K562 (cell line): Measurements from ENCODE around the gene POMT1. TPM values are rescaled to one million over a fixed set of nuclear protein-coding genes. Genes with fewer than 3 reads are reported as not detected.

Experiments used
- BCOR ChIP-seq: fragments of 450-650 bp; IDR thresholded peaks from 2 replicates; pipeline ENCODE4 v1.6.1; 2016
- C11orf30 ChIP-seq: fragments of 450-650 bp; IDR thresholded peaks from 2 replicates; pipeline ENCODE4 v1.6.1; 2016; ENCODE audit warnings: low read depth, mild to moderate bottlenecking
- CXXC5 ChIP-seq: fragments of 250-450 bp; sonication (Bioruptor Pico); IDR thresholded peaks from 2 replicates; pipeline ENCODE4 v1.8.0; 2022; ENCODE audit warnings: inconsistent platforms, mild to moderate bottlenecking, moderate library complexity
- ESRRA ChIP-seq: fragments of 450-650 bp; IDR thresholded peaks from 2 replicates; pipeline ENCODE4 v1.6.1; 2014; ENCODE audit warnings: low read depth, mild to moderate bottlenecking, moderate library complexity, borderline replicate concordance
- ETV5 ChIP-seq: sonication (generic); formaldehyde crosslinking; IDR thresholded peaks from 2 replicates; pipeline ENCODE4 v1.4.0; 2020; ENCODE audit warnings: low read depth, mild to moderate bottlenecking, missing genetic modification reagents
- HEY1 ChIP-seq: fragments of 250-450 bp; sonication (Bioruptor Pico); IDR thresholded peaks from 2 replicates; pipeline ENCODE4 v1.5.0; 2020; ENCODE audit warnings: mild to moderate bottlenecking, moderate library complexity, borderline replicate concordance
- LARP7 ChIP-seq: fragments of 450-650 bp; IDR thresholded peaks from 2 replicates; pipeline ENCODE4 v1.6.1; 2016
- MYC ChIP-seq, 2 experiments: fragments of 250-450 bp in 1 of 2; sonication (Bioruptor Pico) in 1 of 2; IDR thresholded peaks; 2 replicates each; pipeline versions ENCODE4 v1.5.1 to v1.6.1; 2012 to 2021; ENCODE audit warnings: low read depth in 2 of 2, borderline replicate concordance in 1 of 2, improper control_type of control experiment in 1 of 2, low read length in 1 of 2, mild to moderate bottlenecking in 1 of 2, moderate library complexity in 1 of 2
- NR4A1 ChIP-seq, 2 experiments: fragments of 250-450 bp in 1 of 2; fragments of 450-650 bp in 1 of 2; sonication (Bioruptor Pico) in 1 of 2; IDR thresholded peaks; 2 replicates each; pipeline versions ENCODE4 v1.4.0 to v1.6.1; 2016 to 2020; ENCODE audit warnings: mild to moderate bottlenecking in 2 of 2, missing compliant biosample characterization in 1 of 2, missing genetic modification characterization in 1 of 2, moderate library complexity in 1 of 2
- NRF1 ChIP-seq, 2 experiments: fragments of 450-650 bp; IDR thresholded peaks in 1 of 2; conservative IDR thresholded peaks in 1 of 2; 2 replicates each; pipeline ENCODE4 v1.6.1; 2014; ENCODE audit warnings: mild to moderate bottlenecking in 2 of 2
- PCBP1 ChIP-seq: fragments of 200-400 bp; formaldehyde crosslinking; IDR thresholded peaks from 2 replicates; pipeline ENCODE4 v1.6.1; 2018; ENCODE audit warnings: mild to moderate bottlenecking, low read depth, low read length; ENCODE audit not compliant: poor library complexity, severe bottlenecking
- PHF20 ChIP-seq: fragments of 450-650 bp; IDR thresholded peaks from 2 replicates; pipeline ENCODE4 v1.6.1; 2018; ENCODE audit not compliant: partially characterized antibody
- POLR2AphosphoS5 ChIP-seq: IDR thresholded peaks from 2 replicates; pipeline ENCODE4 v1.6.1; 2011; ENCODE audit warnings: mild to moderate bottlenecking, low read depth, low read length, moderate library complexity; ENCODE audit not compliant: control insufficient read depth, insufficient read depth
- POU5F1 ChIP-seq: fragments of 150-350 bp; IDR thresholded peaks from 2 replicates; pipeline ENCODE4 v1.6.1; 2014; ENCODE audit warnings: borderline replicate concordance, low read length, low read depth, mild to moderate bottlenecking; ENCODE audit not compliant: partially characterized antibody
- RAD51 ChIP-seq: fragments of 450-650 bp; IDR thresholded peaks from 2 replicates; pipeline ENCODE4 v1.7.1; 2016; ENCODE audit warnings: low read depth, mild to moderate bottlenecking, borderline replicate concordance
- RBM22 ChIP-seq: fragments of 200-400 bp; formaldehyde crosslinking; IDR thresholded peaks from 2 replicates; pipeline ENCODE4 v1.6.1; 2018; ENCODE audit warnings: low read length, low read depth; ENCODE audit not compliant: poor library complexity, severe bottlenecking
- SAP30 ChIP-seq: fragments of 200-600 bp; sonication (generic); IDR thresholded peaks from 2 replicates; pipeline ENCODE4 v1.6.1; 2012; ENCODE audit warnings: borderline replicate concordance, low read depth, mild to moderate bottlenecking, moderate library complexity, low read length, control low read depth, inconsistent platforms; ENCODE audit not compliant: insufficient read depth, poor library complexity, severe bottlenecking
- SUPT5H ChIP-seq: fragments of 450-650 bp; IDR thresholded peaks from 2 replicates; pipeline ENCODE4 v1.6.1; 2016
- USF2 ChIP-seq: sonication (generic); formaldehyde crosslinking; IDR thresholded peaks from 2 replicates; pipeline ENCODE4 v1.5.0; 2020; ENCODE audit warnings: missing genetic modification reagents
- ZBTB2 ChIP-seq: fragments of 450-650 bp; IDR thresholded peaks from 2 replicates; pipeline ENCODE4 v1.6.1; 2016; ENCODE audit warnings: antibody characterized with exemption
- ZNF277 ChIP-seq: fragments of 250-450 bp; sonication (Bioruptor Pico); IDR thresholded peaks from 2 replicates; pipeline ENCODE4 v1.8.0; 2022; ENCODE audit warnings: inconsistent platforms, mild to moderate bottlenecking, moderate library complexity, borderline replicate concordance
- ZNF324 ChIP-seq: fragments of 250-450 bp; sonication (Bioruptor Pico); IDR thresholded peaks from 2 replicates; pipeline ENCODE4 v1.4.0; 2020; ENCODE audit warnings: mild to moderate bottlenecking
- ZNF384 ChIP-seq: IDR thresholded peaks from 2 replicates; pipeline ENCODE4 v1.6.1; 2012; ENCODE audit warnings: low read depth, low read length, improper control_type of control experiment
- ZSCAN32 ChIP-seq: fragments of 450-650 bp; formaldehyde crosslinking; IDR thresholded peaks from 2 replicates; pipeline ENCODE4 v1.4.0; 2020; ENCODE audit warnings: mild to moderate bottlenecking, moderate library complexity
- polyA plus RNA-seq, 8 experiments: library from polyadenylated mRNA; depleted of rRNA in 4 of 8; stranded (reverse) in 5 of 8; unstranded in 3 of 8; fragments of >200 nt; fragmentation: Nextera tagmentation in 2 of 8; fragmentation: Illumina TruSeq in 1 of 8; extraction: Ambion mirVana in 2 of 8; extraction: Trizol in 1 of 8; gene quantifications; 2 replicates each; pipeline versions ENCODE4 v1.2.1 to v1.2.3, GENCODE V29; 2011 to 2014; ENCODE audit warnings: inconsistent platforms in 1 of 8, missing spikeins in 1 of 8
- total RNA-seq, 7 experiments: library from RNA; depleted of rRNA in 6 of 7; stranded (reverse); fragments of >200 nt in 6 of 7; fragmentation: Illumina TruSeq in 2 of 7; extraction: Trizol in 2 of 7; gene quantifications; 2 replicates each; pipeline versions ENCODE4 v1.2.1 to v1.2.3, GENCODE V29; 2011 to 2021; ENCODE audit warnings: low replicate concordance in 1 of 7

Gene POMT1
- total and polyA plus RNA-seq, 9 of the 15 experiments (the other 6 are each of a cell fraction or from before 2014, with no cell fraction given), result 1.8 to 23.5 (median 14.6) TPM

DNA sequence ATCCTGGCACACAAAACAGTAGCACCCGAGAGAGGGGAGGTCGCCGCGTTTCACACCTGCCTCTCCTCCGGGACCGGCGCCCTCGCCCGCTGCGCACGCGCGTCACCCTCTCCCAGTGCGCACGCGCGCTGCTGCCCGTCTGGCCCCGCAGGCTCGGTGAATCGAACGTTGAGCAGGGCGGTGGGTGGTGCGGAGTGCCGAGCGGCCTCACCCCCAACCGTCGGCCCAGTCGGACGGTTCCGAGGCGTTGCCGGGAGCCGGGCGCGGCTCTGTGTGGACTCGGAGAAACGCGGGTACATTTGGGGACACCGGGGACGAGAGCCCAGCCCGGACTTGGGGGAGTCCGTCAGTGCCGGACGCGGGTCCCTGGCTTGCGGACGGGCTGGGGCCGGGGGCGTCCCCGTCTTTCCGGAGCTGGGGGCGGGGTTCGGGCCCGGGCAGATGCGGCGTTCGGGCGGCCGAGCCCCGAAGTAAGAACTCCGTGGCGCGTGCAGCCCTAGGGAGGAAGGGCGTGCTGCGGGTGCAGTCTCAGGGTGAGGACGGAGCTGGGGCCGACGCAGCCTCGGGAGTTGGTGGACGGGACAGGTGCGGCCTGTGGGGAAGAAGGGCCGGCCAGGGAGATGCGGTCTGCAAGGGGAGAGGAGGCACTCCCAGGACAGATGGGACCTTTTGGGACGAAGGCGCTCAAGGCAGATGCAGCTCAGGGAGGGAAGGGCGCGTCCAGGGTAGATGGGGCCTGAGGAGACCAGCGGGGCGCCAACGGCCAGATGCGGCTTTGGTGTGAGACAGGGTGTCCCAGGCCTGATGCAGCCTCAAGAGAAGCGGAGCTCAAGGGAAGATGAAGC, at the start of gene POMT1 (continued):
- TF ChIP-seq NR4A1 (CRISPR knock-in tag; IDR thresholded peaks at IDR 0.05) (no peak), NR4A1 (tag; IDR thresholded peaks at IDR 0.05) (no peak), RBM22 (no peak), PCBP1 (peak; percentile 74), NRF1 (conservative IDR thresholded peaks at IDR 0.05 in 1 of 2, IDR thresholded peaks at IDR 0.05 in 1 of 2) (peak; percentile 98 to 99), MYC (IDR thresholded peaks at IDR 0.05; ENCODE audit: low read depth, low read length) (peak; percentile 47), MYC (CRISPR knock-in tag; IDR thresholded peaks at IDR 0.05; ENCODE audit: borderline replicate concordance, low read depth) (no peak), HEY1 (CRISPR knock-in tag) (no peak), LARP7 (no peak), SAP30 (peak; percentile 67), RAD51 (peak; percentile 55), POU5F1 (peak; percentile 50), ZNF384 (no peak), PHF20 (peak; percentile 81), ZSCAN32 (no peak), BCOR (no peak), C11orf30 (peak; percentile 67), SUPT5H (peak; percentile 66), ZNF324 (CRISPR knock-in tag) (no peak), ESRRA (peak; percentile 25; the same call in 1 of the 2 replicates), CXXC5 (CRISPR knock-in tag) (peak; percentile 76), ZBTB2 (peak; percentile 95), ETV5 (CRISPR knock-in tag) (no peak), ZNF277 (CRISPR knock-in tag) (no peak), POLR2AphosphoS5 (peak; percentile 44; the same call in 1 of the 2 replicates), USF2 (CRISPR knock-in tag) (no peak)
